BJ (cell line): ENCODE measurements around the gene ACSL4. TPM values are rescaled to one million over a fixed set of nuclear protein-coding genes. Genes with fewer than 3 reads are reported as not detected.

Experiments used
- CTCF ChIA-PET: fragments of 350-600 bp; formaldehyde crosslinking; extraction: SDS; loops from one replicate; lab custom pipeline; 2021; ENCODE audit warnings: antibody characterized with exemption, inconsistent platforms; lab: Yijun Ruan, JAX
- POLR2A ChIA-PET: fragments of 300-600 bp; sonication (Branson Sonifier 250); formaldehyde crosslinking; extraction: SDS; loops from one replicate; lab custom pipeline; 2021; ENCODE audit warnings: antibody characterized with exemption; lab: Charles Lee
- DNase-seq: peaks from one replicate; pipeline ENCODE4 v3.0.0-alpha.2; 2011; ENCODE audit warnings: low read depth
- H3K27me3 ChIP-seq: 2 replicates; pipeline ENCODE4 v1.6.0; 2011; ENCODE audit warnings: low read length; ENCODE audit not compliant: control insufficient read depth, insufficient read depth
- H3K36me3 ChIP-seq: 2 replicates; pipeline ENCODE4 v1.5.1; 2011; ENCODE audit warnings: low read length; ENCODE audit not compliant: control insufficient read depth, insufficient read depth
- H3K4me3 ChIP-seq: 2 replicates; pipeline ENCODE4 v1.5.1; 2011; ENCODE audit warnings: low read depth, mild to moderate bottlenecking, control low read depth, low read length
- polyA plus RNA-seq: library from polyadenylated mRNA; depleted of rRNA; stranded (reverse); fragments of >200 nt; gene quantifications from 2 replicates; pipeline ENCODE4 v1.2.3, GENCODE V29; 2011
- TF ChIP-seq, protein P1 (sequence below): IDR thresholded peaks from 2 replicates; pipeline ENCODE4 v1.5.1; 2011; ENCODE audit warnings: low read depth, mild to moderate bottlenecking, control low read depth, inconsistent platforms, low read length, moderate library complexity; ENCODE audit not compliant: insufficient read depth

Gene ACSL4
- polyA plus RNA-seq, 1 experiment, result 32.5 TPM

DNA sequence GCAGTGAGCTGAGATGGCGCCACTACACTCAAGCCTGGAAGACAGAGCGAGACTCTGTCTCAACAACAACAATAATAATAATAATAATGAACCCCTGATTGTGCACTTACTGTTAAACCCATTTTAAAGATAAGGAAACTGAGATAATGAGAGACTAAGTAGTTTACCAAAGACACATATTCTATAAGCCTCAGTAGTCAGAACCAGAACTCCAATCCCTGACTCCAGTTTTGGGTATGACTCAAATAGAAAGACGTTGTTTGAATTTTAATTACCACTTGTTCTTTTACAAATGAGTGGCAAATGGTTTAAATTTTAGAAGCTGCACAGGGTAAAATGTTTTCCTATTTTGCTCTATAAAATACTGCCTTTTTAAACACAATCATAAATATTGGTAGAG is 37.4 kb downstream of the ACSL4 start:
- DNase-seq, result no peak
- Histone ChIP-seq H3K27me3 (no peaks in the 10 kb centered on the region), H3K36me3 (no peaks in the 10 kb centered on the region), H3K4me3 (no peak overlapping the region)
- TF ChIP-seq, protein P1, sequence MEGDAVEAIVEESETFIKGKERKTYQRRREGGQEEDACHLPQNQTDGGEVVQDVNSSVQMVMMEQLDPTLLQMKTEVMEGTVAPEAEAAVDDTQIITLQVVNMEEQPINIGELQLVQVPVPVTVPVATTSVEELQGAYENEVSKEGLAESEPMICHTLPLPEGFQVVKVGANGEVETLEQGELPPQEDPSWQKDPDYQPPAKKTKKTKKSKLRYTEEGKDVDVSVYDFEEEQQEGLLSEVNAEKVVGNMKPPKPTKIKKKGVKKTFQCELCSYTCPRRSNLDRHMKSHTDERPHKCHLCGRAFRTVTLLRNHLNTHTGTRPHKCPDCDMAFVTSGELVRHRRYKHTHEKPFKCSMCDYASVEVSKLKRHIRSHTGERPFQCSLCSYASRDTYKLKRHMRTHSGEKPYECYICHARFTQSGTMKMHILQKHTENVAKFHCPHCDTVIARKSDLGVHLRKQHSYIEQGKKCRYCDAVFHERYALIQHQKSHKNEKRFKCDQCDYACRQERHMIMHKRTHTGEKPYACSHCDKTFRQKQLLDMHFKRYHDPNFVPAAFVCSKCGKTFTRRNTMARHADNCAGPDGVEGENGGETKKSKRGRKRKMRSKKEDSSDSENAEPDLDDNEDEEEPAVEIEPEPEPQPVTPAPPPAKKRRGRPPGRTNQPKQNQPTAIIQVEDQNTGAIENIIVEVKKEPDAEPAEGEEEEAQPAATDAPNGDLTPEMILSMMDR, result no peak
- CTCF ChIA-PET, result interaction anchor here (0.6 kb wide), 1 partner anchor 22 kb away, joined by 3 read pairs; no protein-coding TSS in a partner anchor
- POLR2A ChIA-PET, result no interaction called here

DNA sequence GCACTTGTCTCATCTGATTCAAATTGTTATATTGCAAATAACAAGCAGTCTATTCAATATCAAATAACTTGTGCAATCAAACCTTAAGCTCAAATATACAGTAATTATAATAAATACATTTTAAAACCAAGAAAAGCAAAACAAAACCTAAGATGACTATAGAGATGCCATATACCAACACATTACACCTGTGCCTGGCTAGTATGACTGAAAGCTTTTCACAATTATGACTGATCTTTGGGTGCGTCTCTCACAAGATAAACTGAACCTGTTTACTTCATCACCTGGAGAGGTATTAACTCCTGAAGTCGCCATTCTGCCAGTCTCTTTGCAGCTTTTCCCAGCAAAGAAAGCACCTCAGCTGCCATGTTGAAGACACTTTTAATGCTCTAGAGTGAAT is 41.3 kb downstream of the ACSL4 start:
- POLR2A ChIA-PET, result no interaction called here
- CTCF ChIA-PET, result interaction anchor here (0.6 to 1.8 kb wide), 4 partner anchors 8 to 21 kb away, joined by 3 to 6 read pairs (median 3); no protein-coding TSS in a partner anchor
- no peaks in the 10 kb centered on the region for H3K36me3 ChIP-seq
- TF ChIP-seq, protein P1, result no peak
- H3K27me3 ChIP-seq, result no peaks in the 10 kb centered on the region
- H3K4me3 ChIP-seq, result no peak overlapping the region
- DNase-seq, result no peak

DNA sequence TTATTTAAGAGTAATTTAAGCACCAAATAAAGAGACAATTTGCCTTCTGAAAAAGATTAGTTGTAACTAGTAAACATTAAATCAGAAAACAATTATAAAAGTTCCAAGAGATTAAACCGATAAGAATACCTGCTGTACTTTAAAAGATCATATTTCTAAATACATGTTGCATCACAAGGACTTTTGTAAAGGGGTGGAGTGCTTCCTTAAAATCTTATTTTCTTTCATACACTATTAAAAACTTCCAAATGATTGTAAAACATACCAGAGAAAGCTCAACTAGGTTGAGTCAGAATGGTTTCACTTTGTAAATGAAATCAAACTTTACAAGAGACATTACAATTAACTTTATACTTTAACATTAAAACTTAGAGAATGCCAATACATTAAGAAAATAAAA is 41.8 kb downstream of the ACSL4 start:
- H3K27me3 ChIP-seq, result no peaks in the 10 kb centered on the region
- POLR2A ChIA-PET, result no interaction called here
- TF ChIP-seq, protein P1, result no peak
- no peak for DNase-seq
- H3K4me3 ChIP-seq, result no peak overlapping the region
- CTCF ChIA-PET, result interaction anchor here (0.6 to 1.8 kb wide), 4 partner anchors 8 to 22 kb away, joined by 3 to 6 read pairs (median 3); no protein-coding TSS in a partner anchor
- no peaks in the 10 kb centered on the region for H3K36me3 ChIP-seq

DNA sequence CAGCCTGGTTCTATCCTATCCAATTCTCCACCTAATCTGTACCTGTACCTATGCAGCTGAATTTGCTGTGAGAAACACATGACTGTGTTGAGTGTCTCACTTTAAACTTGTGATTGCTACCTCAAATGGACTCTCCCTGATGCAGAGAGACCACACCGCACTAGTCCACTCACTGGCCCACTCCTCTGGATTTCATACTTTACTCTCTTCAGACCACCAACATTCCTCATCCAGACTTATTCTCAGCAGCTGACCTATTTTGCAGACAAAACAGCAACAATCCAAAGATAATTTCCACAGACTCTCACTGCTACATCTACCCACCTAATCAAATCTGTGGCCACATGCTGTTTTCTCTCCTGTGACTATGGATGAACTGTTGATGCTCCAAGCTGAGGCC is 45.2 kb downstream of the ACSL4 start:
- Histone ChIP-seq H3K36me3 (no peaks in the 10 kb centered on the region), H3K27me3 (no peaks in the 10 kb centered on the region), H3K4me3 (no peak overlapping the region)
- TF ChIP-seq, protein P1, result no peak
- ChIA-PET POLR2A (interaction anchor here (0.8 kb wide), 1 partner anchor 131 kb away, joined by 3 read pairs; no protein-coding TSS in a partner anchor), CTCF (no interaction called here)
- DNase-seq, result no peak

DNA sequence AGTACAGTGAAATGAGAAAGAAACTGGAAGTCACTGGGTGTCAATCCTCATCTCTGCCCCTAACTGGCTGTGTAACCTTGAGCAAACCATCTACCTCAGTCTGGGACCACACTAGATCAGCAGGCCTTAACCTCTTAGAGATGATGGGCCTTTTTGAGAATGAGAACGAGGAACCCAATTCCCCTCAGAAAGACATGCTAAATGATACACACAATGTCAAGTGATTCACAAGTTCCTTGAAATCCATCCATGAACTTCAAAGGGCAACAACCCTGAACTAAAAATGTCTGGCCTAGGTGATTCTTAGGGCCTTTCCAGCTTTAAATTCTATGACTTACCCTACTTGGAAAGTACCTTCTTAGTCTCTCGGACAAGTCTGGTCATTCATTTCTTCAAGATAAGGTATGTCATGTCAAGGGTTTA is 47.4 kb downstream of the ACSL4 start:
- CTCF ChIA-PET, result interaction anchor here (0.9 kb wide), 1 partner anchor 65 kb away, joined by 3 read pairs; no protein-coding TSS in a partner anchor

More for the DNA sequence above, 47.4 kb downstream of the ACSL4 start:
- Histone ChIP-seq H3K27me3 (no peaks in the 10 kb centered on the region), H3K36me3 (no peaks in the 10 kb centered on the region), H3K4me3 (no peak overlapping the region)
- POLR2A ChIA-PET, result no interaction called here
- no peak for DNase-seq
- TF ChIP-seq, protein P1, result no peak
